Measurements from ENCODE around the gene GHITM. TPM values are rescaled to one million over a fixed set of nuclear protein-coding genes. Genes with fewer than 3 reads are reported as not detected.
"Not testable (repeated sequence)": the region's sequence is repeated elsewhere in the genome, so short reads cannot be mapped to it uniquely, and the experiment has no call there.

GHITM gene
- total and polyA plus RNA-seq, 12 donors, result 77.3 to 492 (median 266) TPM

DNA sequence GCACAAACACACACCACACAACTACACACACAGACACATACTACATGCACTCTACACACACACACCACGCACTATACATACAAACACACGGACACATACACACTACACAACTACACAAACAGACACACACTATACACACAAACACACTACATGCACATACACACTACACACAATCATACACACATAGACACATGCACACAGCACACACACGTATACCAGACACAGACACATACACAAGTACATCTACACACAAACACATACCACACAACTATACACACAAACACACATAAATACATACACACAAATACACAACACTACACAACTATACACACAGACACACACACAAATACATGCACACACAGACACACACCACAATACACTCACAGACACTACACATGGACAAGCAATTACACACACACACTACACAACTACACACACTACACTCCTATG lies 38.9 kb downstream of the GHITM start:
- WGBS, 4 donors, result 82 to 85% (median 82%) methylated on average over 3 of the region's 3 CpGs
- no peak for TF ChIP-seq POLR2A (IDR thresholded peaks at IDR 0.05)
- TF ChIP-seq, protein P1, sequence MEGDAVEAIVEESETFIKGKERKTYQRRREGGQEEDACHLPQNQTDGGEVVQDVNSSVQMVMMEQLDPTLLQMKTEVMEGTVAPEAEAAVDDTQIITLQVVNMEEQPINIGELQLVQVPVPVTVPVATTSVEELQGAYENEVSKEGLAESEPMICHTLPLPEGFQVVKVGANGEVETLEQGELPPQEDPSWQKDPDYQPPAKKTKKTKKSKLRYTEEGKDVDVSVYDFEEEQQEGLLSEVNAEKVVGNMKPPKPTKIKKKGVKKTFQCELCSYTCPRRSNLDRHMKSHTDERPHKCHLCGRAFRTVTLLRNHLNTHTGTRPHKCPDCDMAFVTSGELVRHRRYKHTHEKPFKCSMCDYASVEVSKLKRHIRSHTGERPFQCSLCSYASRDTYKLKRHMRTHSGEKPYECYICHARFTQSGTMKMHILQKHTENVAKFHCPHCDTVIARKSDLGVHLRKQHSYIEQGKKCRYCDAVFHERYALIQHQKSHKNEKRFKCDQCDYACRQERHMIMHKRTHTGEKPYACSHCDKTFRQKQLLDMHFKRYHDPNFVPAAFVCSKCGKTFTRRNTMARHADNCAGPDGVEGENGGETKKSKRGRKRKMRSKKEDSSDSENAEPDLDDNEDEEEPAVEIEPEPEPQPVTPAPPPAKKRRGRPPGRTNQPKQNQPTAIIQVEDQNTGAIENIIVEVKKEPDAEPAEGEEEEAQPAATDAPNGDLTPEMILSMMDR (IDR thresholded peaks at IDR 0.05), result no peak
- no peaks in the 10 kb centered on the region for H3K27me3 ChIP-seq

DNA sequence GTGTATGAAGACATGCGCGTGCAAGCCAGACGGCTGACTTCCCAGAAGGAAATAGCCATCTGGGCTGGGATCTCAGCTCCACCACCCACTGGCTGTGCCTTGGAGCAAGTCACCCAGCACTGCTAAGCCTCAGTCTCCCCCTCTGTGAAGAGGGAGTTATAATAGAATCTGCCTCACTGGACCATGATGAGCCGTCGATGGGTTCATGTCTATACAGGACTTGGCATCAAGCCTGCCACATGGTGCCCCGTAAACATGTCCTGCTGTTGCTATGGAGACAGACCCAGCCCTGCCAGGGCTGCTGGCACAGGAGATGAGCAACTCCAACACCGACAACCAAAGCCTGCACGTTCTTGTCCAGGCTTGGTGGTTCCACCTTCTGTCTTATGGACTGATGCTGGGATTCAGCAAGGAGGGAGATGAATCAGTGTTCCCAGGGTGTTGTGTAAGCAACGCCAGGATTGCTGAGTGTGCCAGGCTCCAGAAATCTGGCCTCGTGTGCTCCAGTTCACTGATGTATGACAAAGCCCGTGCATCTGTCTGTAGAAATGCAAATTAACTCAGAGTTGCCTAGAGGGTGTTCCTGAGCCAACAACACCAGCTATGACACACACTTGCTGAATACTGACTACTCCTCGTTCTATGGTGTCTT lies 39.9 kb downstream of the GHITM start:
- no peaks in the 10 kb centered on the region for H3K9me3 ChIP-seq (replicated peaks in 1 of 3)
- H3K4me1 ChIP-seq (replicated peaks in 1 of 2), result no peaks in the 10 kb centered on the region
- no peak overlapping the region for H3K27ac ChIP-seq
- peak in 4 of 7 donors; percentile 16 to 57 (median 22) for DNase-seq
- TF ChIP-seq POLR2A (IDR thresholded peaks at IDR 0.05), result no peak
- TF ChIP-seq, protein P1 (IDR thresholded peaks at IDR 0.05), result no peak
- H3K27me3 ChIP-seq, result no peaks in the 10 kb centered on the region
- no peaks in the 10 kb centered on the region for H3K36me3 ChIP-seq (replicated peaks in 1 of 2)
- 47 to 68% (median 60%) methylated on average over 5 to 12 of the region's 12 CpGs for WGBS, 4 donors
- H3K4me3 ChIP-seq, result no peak overlapping the region
- intact Hi-C loops (cut with DNase I), result no loop called here

More for the DNA sequence above, 38.9 kb downstream of the GHITM start:
- Histone ChIP-seq H3K4me1 (replicated peaks in 1 of 2) (no peaks in the 10 kb centered on the region), H3K27ac (no peak overlapping the region), H3K36me3 (replicated peaks in 1 of 2) (no peaks in the 10 kb centered on the region), H3K9me3 (replicated peaks in 1 of 3) (no peaks in the 10 kb centered on the region), H3K4me3 (no peak overlapping the region)
- peak in 1 of 7 donors; percentile 7 for DNase-seq
- intact Hi-C loops (cut with DNase I), result no loop called here

DNA sequence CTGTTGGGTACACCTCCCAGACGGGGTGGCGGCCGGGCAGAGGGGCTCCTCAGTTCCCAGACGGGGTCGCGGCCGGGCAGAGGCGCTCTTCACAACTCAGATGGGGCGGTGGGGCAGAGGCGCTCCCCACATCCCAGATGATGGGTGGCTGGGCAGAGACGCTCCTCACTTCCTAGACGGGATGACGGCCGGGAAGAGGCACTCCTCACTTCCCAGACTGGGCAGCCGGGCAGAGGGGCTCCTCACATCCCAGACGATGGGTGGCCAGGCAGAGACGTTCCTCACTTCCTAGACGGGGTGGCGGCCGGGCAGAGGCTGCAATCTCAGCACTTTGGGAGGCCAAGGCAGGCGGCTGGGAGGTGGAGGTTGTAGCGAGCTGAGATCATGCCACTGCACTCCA lies 41.1 kb downstream of the GHITM start:
- intact Hi-C loops (cut with DNase I); H3K27me3 ChIP-seq; H3K9me3 ChIP-seq (replicated peaks in 1 of 3); H3K36me3 ChIP-seq (replicated peaks in 1 of 2); H3K27ac ChIP-seq; DNase-seq; H3K4me1 ChIP-seq (replicated peaks in 1 of 2); H3K4me3 ChIP-seq: not testable (repeated sequence)
- 84 to 95% (median 90%) methylated on average over 9 to 20 of the region's 22 CpGs for WGBS, 4 donors

DNA sequence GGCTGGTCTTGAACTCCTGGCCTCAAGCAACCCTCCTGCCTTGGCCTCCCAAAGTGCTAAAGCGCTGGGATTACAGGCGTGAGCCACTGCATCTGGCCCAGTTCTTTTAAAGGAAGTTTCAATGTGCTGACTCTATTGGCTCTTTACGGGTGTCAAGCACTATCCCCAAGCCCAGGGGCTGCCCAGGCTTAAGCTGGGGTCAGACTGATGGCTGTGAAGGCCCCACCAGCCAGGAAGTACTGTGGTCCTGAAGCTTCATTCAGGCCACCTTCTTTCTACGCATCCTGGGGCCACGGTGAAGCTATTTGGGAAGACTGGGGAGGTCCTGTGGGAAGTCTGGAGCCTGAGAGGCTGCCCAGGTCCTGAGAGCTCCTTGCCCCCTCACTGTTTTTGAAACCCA lies 42.3 kb downstream of the GHITM start:
- no peak for DNase-seq
- intact Hi-C loops (cut with DNase I), result no loop called here
- 73 to 88% (median 82%) methylated on average over 4 to 5 of the region's 5 CpGs for WGBS, 4 donors
- no peak overlapping the region for H3K4me3 ChIP-seq
- H3K9me3 ChIP-seq (replicated peaks in 1 of 3), result no peaks in the 10 kb centered on the region
- H3K4me1 ChIP-seq (replicated peaks in 1 of 2), result no peaks in the 10 kb centered on the region
- no peaks in the 10 kb centered on the region for H3K27me3 ChIP-seq
- TF ChIP-seq, protein P1 (IDR thresholded peaks at IDR 0.05), result no peak
- no peak for TF ChIP-seq POLR2A (IDR thresholded peaks at IDR 0.05)
- no peak overlapping the region for H3K27ac ChIP-seq
- H3K36me3 ChIP-seq (replicated peaks in 1 of 2), result no peaks in the 10 kb centered on the region

DNA sequence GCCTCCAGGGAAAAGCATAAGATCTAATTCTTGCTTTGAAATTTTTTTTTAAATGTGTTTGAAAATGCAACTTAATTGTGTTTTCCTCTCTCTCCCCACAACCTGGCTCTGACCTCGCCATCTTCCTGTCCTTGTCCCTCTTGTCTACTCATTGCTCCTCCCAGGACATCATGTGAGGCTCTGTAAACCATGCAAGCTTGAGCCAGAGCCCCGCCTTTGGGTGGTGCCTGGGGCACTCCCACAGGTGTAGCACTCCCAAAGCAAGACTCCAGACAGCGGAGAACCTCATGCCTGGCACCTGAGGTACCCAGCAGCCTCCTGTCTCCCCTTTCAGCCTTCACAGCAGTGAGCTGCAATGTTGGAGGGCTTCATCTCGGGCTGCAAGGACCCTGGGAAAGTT lies 45.2 kb downstream of the GHITM start:
- no peak overlapping the region for H3K4me3 ChIP-seq
- intact Hi-C loops (cut with DNase I), result no loop called here
- 69 to 85% (median 73%) methylated on average over 3 to 4 of the region's 4 CpGs for WGBS, 4 donors
- no peaks in the 10 kb centered on the region for H3K36me3 ChIP-seq (replicated peaks in 1 of 2)
- H3K9me3 ChIP-seq (replicated peaks in 1 of 3), result no peaks in the 10 kb centered on the region
- no peak for DNase-seq
- H3K4me1 ChIP-seq (replicated peaks in 1 of 2), result no peaks in the 10 kb centered on the region
- H3K27ac ChIP-seq, result no peak overlapping the region
- TF ChIP-seq POLR2A (IDR thresholded peaks at IDR 0.05), result no peak
- TF ChIP-seq, protein P1 (IDR thresholded peaks at IDR 0.05), result no peak
- H3K27me3 ChIP-seq, result no peaks in the 10 kb centered on the region
